ENCODE results near the gene MGST2.

DNA sequence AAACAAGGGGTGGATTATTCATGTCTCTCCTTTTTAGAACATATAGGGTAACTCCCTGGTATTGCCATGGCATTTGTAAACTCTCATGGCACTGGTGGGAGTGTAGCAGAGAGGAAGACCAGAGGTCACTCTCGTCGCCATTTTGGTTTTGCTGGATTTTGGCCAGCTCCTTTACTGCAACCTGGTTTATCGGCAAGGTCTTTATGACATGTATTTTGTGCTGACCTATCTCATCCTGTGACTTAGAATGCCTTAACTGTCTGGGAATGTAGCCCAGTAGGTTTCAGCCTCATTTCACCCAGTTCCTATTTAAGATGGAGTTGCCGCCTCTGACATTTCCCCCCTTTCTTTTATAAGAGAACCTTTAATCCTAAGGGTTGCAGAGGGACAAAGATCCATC lies 45.8 kb downstream of the MGST2 start:
- TF ChIP-seq CTCF (IDR thresholded peaks at IDR 0.05; ENCODE audit: low read depth, low read length, poor library complexity, severe bottlenecking) (no peak), EZH2phosphoT487 (IDR thresholded peaks at IDR 0.05; ENCODE audit: borderline replicate concordance, low read length) (no peak)

Measured in DOHH2 (cell line).